ENCODE data around the gene FAM43B. TPM values are rescaled to one million over a fixed set of nuclear protein-coding genes. Genes with fewer than 3 reads are reported as not detected.

FAM43B gene
- total RNA-seq (2014; rRNA removed; shearing (Covaris generic)), result not detected in 2 replicates
- not detected in 2 replicates for total RNA-seq (2022)
- Bru-seq, nascent RNA, result not detected
- BruChase-seq, experiment 1, labeled RNA remaining after a 6-hour chase, result not detected
- BruChase-seq, experiment 2, labeled RNA remaining after a 2-hour chase, result not detected
- long read RNA-seq, result 0 reads

- BruUV-seq (replicated peaks), result no TSS peak
- DNase-seq (ENCODE audit: low spot score), result no peak
- intact Hi-C loops (cut with micrococcal nuclease; ENCODE audit: unreplicated experiment), result no loop called here
- H3K36me3 ChIP-seq (ENCODE audit: insufficient read depth, low read length), result no peaks in the 10 kb centered on the region
- no peak within 1 kb of the TSS for H3K27ac ChIP-seq (ENCODE audit: low read depth, low read length, poor library complexity, severe bottlenecking)
- peak within 1 kb of the TSS; percentile 55 for H3K4me2 ChIP-seq (ENCODE audit: low read length)
- CTCF ChIA-PET (ENCODE audit: unreplicated experiment), result interaction anchor here (0.8 kb wide), 1 partner anchor 286 kb away, joined by 3 read pairs; no protein-coding TSS in a partner anchor
- TF ChIP-seq CTCF (conservative IDR thresholded peaks at IDR 0.05; ENCODE audit: low read length) (no peak), EZH2phosphoT487 (IDR thresholded peaks at IDR 0.05; ENCODE audit: borderline replicate concordance, low read depth, low read length) (no peak)
- peaks cover 22% of the 10 kb centered on the region for H3K4me1 ChIP-seq (ENCODE audit: insufficient read depth, low read length, poor library complexity, severe bottlenecking)
- no peaks in the 10 kb centered on the region for H3K9me3 ChIP-seq (ENCODE audit: low read length)
- no peaks in the 10 kb centered on the region for H4K20me1 ChIP-seq (ENCODE audit: insufficient read depth, low read length)
- no peak within 1 kb of the TSS for H3K4me3 ChIP-seq (ENCODE audit: low read depth, low read length, poor library complexity, severe bottlenecking)
- no peaks in the 10 kb centered on the region for H3K9me2 ChIP-seq (ENCODE audit: insufficient read depth, low read length)
- peak within 1 kb of the TSS; percentile 48; the same call in 1 of the 2 replicates for H2AFZ ChIP-seq (ENCODE audit: low read length)
- no peaks in the 10 kb centered on the region for H3K79me2 ChIP-seq (ENCODE audit: insufficient read depth, low read depth, low read length)
- POLR2A ChIA-PET, result interaction anchor here (0.5 kb wide), 1 partner anchor 179 kb away, joined by 3 read pairs; no protein-coding TSS in a partner anchor
Observed at GRCh38 chr1:20551945-20552727, at the start of gene FAM43B. Gene FAM43B, plus strand, starts transcription at chr1:20552573. Its CDS starts 401 bp downstream, at chr1:20552974.

GRCh38 chr1:20505488-20505887 is 46.9 kb upstream of the FAM43B start:
- BruUV-seq (replicated peaks), result no TSS peak

More at GRCh38 chr1:20505488-20505887, 46.9 kb upstream of the FAM43B start:
- H3K4me1 ChIP-seq (ENCODE audit: insufficient read depth, low read length, poor library complexity, severe bottlenecking), result peaks cover 22% of the 10 kb centered on the region
- TF ChIP-seq CTCF (conservative IDR thresholded peaks at IDR 0.05; ENCODE audit: low read length), result no peak
- TF ChIP-seq EZH2phosphoT487 (IDR thresholded peaks at IDR 0.05; ENCODE audit: borderline replicate concordance, low read depth, low read length), result no peak
- no peaks in the 10 kb centered on the region for H4K20me1 ChIP-seq (ENCODE audit: insufficient read depth, low read length)
- DNase-seq (ENCODE audit: low spot score), result no peak
- H3K27ac ChIP-seq (ENCODE audit: low read depth, low read length, poor library complexity, severe bottlenecking), result no peak overlapping the region
- no peak overlapping the region for H3K4me3 ChIP-seq (ENCODE audit: low read depth, low read length, poor library complexity, severe bottlenecking)
- no peaks in the 10 kb centered on the region for H3K9me3 ChIP-seq (ENCODE audit: low read length)
- no peak overlapping the region for H2AFZ ChIP-seq (ENCODE audit: low read length)
- intact Hi-C loops (cut with micrococcal nuclease; ENCODE audit: unreplicated experiment), result no loop called here
- no peaks in the 10 kb centered on the region; the same call in 1 of the 2 replicates for H3K9me2 ChIP-seq (ENCODE audit: insufficient read depth, low read length)
- ChIA-PET POLR2A (interaction anchor here (0.6 to 0.9 kb wide), 6 partner anchors 9 to 622 kb away, joined by 3 to 6 read pairs (median 4); no protein-coding TSS in a partner anchor), CTCF (ENCODE audit: unreplicated experiment) (no interaction called here)
- H3K4me2 ChIP-seq (ENCODE audit: low read length), result peak overlapping the region; percentile 81; the same call in 1 of the 2 replicates
- H3K79me2 ChIP-seq (ENCODE audit: insufficient read depth, low read depth, low read length), result peaks cover 44% of the 10 kb centered on the region
- H3K36me3 ChIP-seq (ENCODE audit: insufficient read depth, low read length), result peaks cover 37% of the 10 kb centered on the region

Measured in OCI-LY7 (cell line).